ENCODE data around the gene GLRX3.

The GLRX3 gene

DNA sequence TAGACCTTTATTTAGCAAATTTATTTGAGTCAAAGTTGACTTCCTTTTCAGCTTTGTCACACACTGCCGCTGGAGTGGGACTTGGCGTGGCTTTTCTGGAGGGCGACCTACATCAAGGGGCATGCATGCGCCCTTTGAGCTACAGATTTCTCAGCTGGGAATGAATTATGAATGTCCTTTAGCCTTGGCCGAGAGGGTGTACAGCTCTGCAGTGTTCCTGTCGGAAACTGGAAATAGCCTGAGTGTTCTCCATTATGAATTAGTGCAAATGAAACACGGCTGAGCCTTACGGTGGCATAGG is 79.7 kb downstream of the GLRX3 start:
- no peaks in the 10 kb centered on the region for H3K79me2 ChIP-seq (ENCODE audit: insufficient read depth, low read length)
- no peak overlapping the region for H3K4me3 ChIP-seq (ENCODE audit: low read length, poor library complexity, severe bottlenecking)
- H2AFZ ChIP-seq (ENCODE audit: low read length), result no peak overlapping the region

DNA sequence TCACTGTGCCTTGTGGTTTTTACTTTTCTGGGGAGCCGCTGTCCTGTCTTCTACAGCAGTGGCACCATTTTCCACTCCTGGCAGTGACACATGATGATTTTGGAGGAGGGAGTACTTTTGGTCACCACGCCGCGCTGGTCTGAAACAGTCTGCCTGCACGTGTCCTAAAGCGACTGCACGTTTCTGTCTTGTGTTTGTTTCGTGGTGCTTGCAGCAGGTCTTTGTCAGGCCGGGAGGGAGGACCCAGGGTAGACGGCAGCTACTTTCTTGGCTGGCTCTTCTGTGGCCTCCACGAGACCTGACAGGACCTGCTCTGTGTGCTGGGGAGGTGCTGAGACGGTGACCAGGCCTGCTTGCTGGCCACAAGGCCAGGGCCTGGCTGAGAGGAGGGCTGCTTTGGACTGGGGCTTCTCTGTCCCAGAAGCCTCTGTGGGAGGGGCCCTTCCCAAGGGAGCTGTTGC is 82.0 kb downstream of the GLRX3 start:
- no peaks in the 10 kb centered on the region for H3K9me2 ChIP-seq (replicated peaks; ENCODE audit: low read depth, low read length)
- no peaks in the 10 kb centered on the region for H3K79me2 ChIP-seq (ENCODE audit: insufficient read depth, low read length)
- H3K9me3 ChIP-seq (ENCODE audit: insufficient read depth, low read depth, low read length), result peaks cover 4% of the 10 kb centered on the region; the same call in 1 of the 2 replicates
- no peaks in the 10 kb centered on the region for H3K27me3 ChIP-seq (ENCODE audit: insufficient read depth, low read length, poor library complexity, severe bottlenecking)
- no peak for TF ChIP-seq EZH2phosphoT487 (IDR thresholded peaks at IDR 0.05; ENCODE audit: borderline replicate concordance)
- TF ChIP-seq, protein P1, sequence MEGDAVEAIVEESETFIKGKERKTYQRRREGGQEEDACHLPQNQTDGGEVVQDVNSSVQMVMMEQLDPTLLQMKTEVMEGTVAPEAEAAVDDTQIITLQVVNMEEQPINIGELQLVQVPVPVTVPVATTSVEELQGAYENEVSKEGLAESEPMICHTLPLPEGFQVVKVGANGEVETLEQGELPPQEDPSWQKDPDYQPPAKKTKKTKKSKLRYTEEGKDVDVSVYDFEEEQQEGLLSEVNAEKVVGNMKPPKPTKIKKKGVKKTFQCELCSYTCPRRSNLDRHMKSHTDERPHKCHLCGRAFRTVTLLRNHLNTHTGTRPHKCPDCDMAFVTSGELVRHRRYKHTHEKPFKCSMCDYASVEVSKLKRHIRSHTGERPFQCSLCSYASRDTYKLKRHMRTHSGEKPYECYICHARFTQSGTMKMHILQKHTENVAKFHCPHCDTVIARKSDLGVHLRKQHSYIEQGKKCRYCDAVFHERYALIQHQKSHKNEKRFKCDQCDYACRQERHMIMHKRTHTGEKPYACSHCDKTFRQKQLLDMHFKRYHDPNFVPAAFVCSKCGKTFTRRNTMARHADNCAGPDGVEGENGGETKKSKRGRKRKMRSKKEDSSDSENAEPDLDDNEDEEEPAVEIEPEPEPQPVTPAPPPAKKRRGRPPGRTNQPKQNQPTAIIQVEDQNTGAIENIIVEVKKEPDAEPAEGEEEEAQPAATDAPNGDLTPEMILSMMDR (conservative IDR thresholded peaks at IDR 0.05; ENCODE audit: low read length), result no peak
- H3K4me3 ChIP-seq (ENCODE audit: low read length, poor library complexity, severe bottlenecking), result no peak overlapping the region
- no peaks in the 10 kb centered on the region for H4K20me1 ChIP-seq (ENCODE audit: insufficient read depth, low read length, poor library complexity, severe bottlenecking)
- H2AFZ ChIP-seq (ENCODE audit: low read length), result no peak overlapping the region
- no peaks in the 10 kb centered on the region for H3F3A ChIP-seq (ENCODE audit: low read depth)
- H3K4me1 ChIP-seq (ENCODE audit: insufficient read depth, low read length, poor library complexity, severe bottlenecking), result no peaks in the 10 kb centered on the region
- H3K9ac ChIP-seq (ENCODE audit: low read depth, low read length, poor library complexity, severe bottlenecking), result no peak overlapping the region
- no peaks in the 10 kb centered on the region for H3K36me3 ChIP-seq (ENCODE audit: insufficient read depth, low read length)
- no peak overlapping the region for H3K4me2 ChIP-seq (ENCODE audit: low read depth, low read length, poor library complexity, severe bottlenecking)

More for the DNA sequence above, 79.7 kb downstream of the GLRX3 start:
- H3K9me2 ChIP-seq (replicated peaks; ENCODE audit: low read depth, low read length), result no peaks in the 10 kb centered on the region
- TF ChIP-seq EZH2phosphoT487 (IDR thresholded peaks at IDR 0.05; ENCODE audit: borderline replicate concordance), result no peak
- TF ChIP-seq, protein P1 (conservative IDR thresholded peaks at IDR 0.05; ENCODE audit: low read length), result no peak
- H4K20me1 ChIP-seq (ENCODE audit: insufficient read depth, low read length, poor library complexity, severe bottlenecking), result no peaks in the 10 kb centered on the region
- H3K4me1 ChIP-seq (ENCODE audit: insufficient read depth, low read length, poor library complexity, severe bottlenecking), result no peaks in the 10 kb centered on the region
- H3K9ac ChIP-seq (ENCODE audit: low read depth, low read length, poor library complexity, severe bottlenecking), result no peak overlapping the region
- no peaks in the 10 kb centered on the region for H3F3A ChIP-seq (ENCODE audit: low read depth)
- no peaks in the 10 kb centered on the region for H3K27me3 ChIP-seq (ENCODE audit: insufficient read depth, low read length, poor library complexity, severe bottlenecking)
- H3K9me3 ChIP-seq (ENCODE audit: insufficient read depth, low read depth, low read length), result peaks cover 6% of the 10 kb centered on the region; the same call in 1 of the 2 replicates
- no peak overlapping the region for H3K4me2 ChIP-seq (ENCODE audit: low read depth, low read length, poor library complexity, severe bottlenecking)
- no peaks in the 10 kb centered on the region for H3K36me3 ChIP-seq (ENCODE audit: insufficient read depth, low read length)

DNA sequence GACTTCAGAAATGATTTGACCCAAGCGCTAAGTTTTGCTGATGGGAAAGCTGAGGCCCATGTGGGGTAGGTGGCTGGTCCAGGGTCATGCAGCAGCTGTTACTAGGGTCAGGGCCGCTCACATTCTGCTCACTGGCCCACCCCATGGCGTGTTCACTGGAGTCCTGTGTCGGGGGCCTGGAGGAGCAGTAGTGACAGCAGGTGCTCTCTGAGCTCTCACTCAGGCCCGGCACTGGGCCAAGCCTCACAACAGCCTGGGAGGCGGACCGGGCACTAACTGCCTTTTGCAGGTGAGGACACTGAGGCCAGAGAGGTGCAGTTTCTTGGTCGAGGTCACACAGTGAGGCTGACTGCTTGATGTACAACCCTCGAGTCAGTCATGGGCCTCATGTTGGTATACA is 82.7 kb downstream of the GLRX3 start:
- no peaks in the 10 kb centered on the region for H4K20me1 ChIP-seq (ENCODE audit: insufficient read depth, low read length, poor library complexity, severe bottlenecking)
- H3F3A ChIP-seq (ENCODE audit: low read depth), result no peaks in the 10 kb centered on the region
- no peak overlapping the region for H3K4me2 ChIP-seq (ENCODE audit: low read depth, low read length, poor library complexity, severe bottlenecking)
- H3K4me1 ChIP-seq (ENCODE audit: insufficient read depth, low read length, poor library complexity, severe bottlenecking), result no peaks in the 10 kb centered on the region
- TF ChIP-seq, protein P1 (conservative IDR thresholded peaks at IDR 0.05; ENCODE audit: low read length), result no peak
- TF ChIP-seq EZH2phosphoT487 (IDR thresholded peaks at IDR 0.05; ENCODE audit: borderline replicate concordance), result no peak
- H2AFZ ChIP-seq (ENCODE audit: low read length), result no peak overlapping the region
- no peak overlapping the region for H3K9ac ChIP-seq (ENCODE audit: low read depth, low read length, poor library complexity, severe bottlenecking)
- no peaks in the 10 kb centered on the region for H3K27me3 ChIP-seq (ENCODE audit: insufficient read depth, low read length, poor library complexity, severe bottlenecking)
- no peaks in the 10 kb centered on the region for H3K9me2 ChIP-seq (replicated peaks; ENCODE audit: low read depth, low read length)
- H3K4me3 ChIP-seq (ENCODE audit: low read length, poor library complexity, severe bottlenecking), result no peak overlapping the region
- H3K79me2 ChIP-seq (ENCODE audit: insufficient read depth, low read length), result no peaks in the 10 kb centered on the region
- no peaks in the 10 kb centered on the region for H3K36me3 ChIP-seq (ENCODE audit: insufficient read depth, low read length)
- H3K9me3 ChIP-seq (ENCODE audit: insufficient read depth, low read depth, low read length), result peaks cover 4% of the 10 kb centered on the region; the same call in 1 of the 2 replicates
